Mesenchymal stem cell (in vitro differentiated cells and primary cell): ENCODE measurements around the gene PKD1L1.

ENCODE experiments used
- DNase-seq: peaks from one replicate; pipeline ENCODE4 v3.0.0-alpha.2; 2013
- H2AFZ ChIP-seq: one replicate; pipeline ENCODE4 v1.6.1; 2013; ENCODE audit warnings: low read depth, mild to moderate bottlenecking, control low read depth, inconsistent platforms, low read length, moderate library complexity
- H2AK5ac ChIP-seq: 2 replicates; pipeline ENCODE4 v1.6.1; 2013; ENCODE audit warnings: low read length, moderate library complexity, mild to moderate bottlenecking, inconsistent platforms; ENCODE audit not compliant: severe bottlenecking
- H2BK120ac ChIP-seq: one replicate; pipeline ENCODE4 v1.6.1; 2013; ENCODE audit warnings: low read depth, mild to moderate bottlenecking, inconsistent platforms, low read length, moderate library complexity
- H2BK12ac ChIP-seq, 2 experiments: one replicate each; pipeline ENCODE4 v1.6.1; 2013; ENCODE audit warnings: inconsistent platforms in 2 of 2, low read length in 2 of 2, mild to moderate bottlenecking in 2 of 2, moderate library complexity in 2 of 2, control low read depth in 1 of 2
- H2BK15ac ChIP-seq: one replicate; pipeline ENCODE4 v1.6.1; 2013; ENCODE audit warnings: mild to moderate bottlenecking, low read depth, inconsistent platforms; ENCODE audit not compliant: poor library complexity, severe bottlenecking
- H2BK5ac ChIP-seq: 2 replicates; pipeline ENCODE4 v1.6.1; 2013; ENCODE audit warnings: low read depth, mild to moderate bottlenecking, low read length, control low read depth, inconsistent platforms; ENCODE audit not compliant: poor library complexity, severe bottlenecking
- H3K14ac ChIP-seq, 2 experiments: one replicate each; pipeline ENCODE4 v1.6.1; 2013; ENCODE audit warnings: inconsistent platforms in 2 of 2, low read length in 2 of 2, control low read depth in 1 of 2, mild to moderate bottlenecking in 1 of 2, moderate library complexity in 1 of 2
- H3K18ac ChIP-seq, 2 experiments: one replicate each; pipeline ENCODE4 v1.6.1; 2013; ENCODE audit warnings: inconsistent platforms in 2 of 2, low read length in 2 of 2, control low read depth in 1 of 2, low read depth in 1 of 2, mild to moderate bottlenecking in 1 of 2
- H3K23ac ChIP-seq, 2 experiments: one replicate each; pipeline ENCODE4 v1.6.1; 2013; ENCODE audit warnings: inconsistent platforms in 2 of 2, low read length in 2 of 2, mild to moderate bottlenecking in 2 of 2, moderate library complexity in 2 of 2, control low read depth in 1 of 2
- H3K27ac ChIP-seq: 2 replicates; pipeline ENCODE4 v1.5.1; 2013; ENCODE audit warnings: mild to moderate bottlenecking, moderate library complexity, low read length, control low read depth, inconsistent platforms; ENCODE audit not compliant: poor library complexity, severe bottlenecking
- H3K27me3 ChIP-seq, 2 experiments: 2 replicates each; pipeline versions ENCODE4 v1.6.1 to v1.7.0; 2013; ENCODE audit warnings: low read length in 2 of 2, mild to moderate bottlenecking in 2 of 2, moderate library complexity in 2 of 2, control low read depth in 1 of 2, inconsistent platforms in 1 of 2; ENCODE audit not compliant: control insufficient read depth in 1 of 2, insufficient read depth in 1 of 2
- H3K36me3 ChIP-seq, 2 experiments: 2 replicates each; pipeline versions ENCODE4 v1.6.1 to v1.7.0; 2013; ENCODE audit warnings: low read length in 2 of 2, control low read depth in 1 of 2, inconsistent platforms in 1 of 2, low read depth in 1 of 2, mild to moderate bottlenecking in 1 of 2; ENCODE audit not compliant: insufficient read depth in 2 of 2, control insufficient read depth in 1 of 2
- H3K4ac ChIP-seq, 2 experiments: one replicate each; pipeline ENCODE4 v1.6.1; 2013; ENCODE audit warnings: inconsistent platforms in 2 of 2, low read length in 2 of 2, mild to moderate bottlenecking in 2 of 2, moderate library complexity in 2 of 2, control low read depth in 1 of 2, low read depth in 1 of 2
- H3K4me1 ChIP-seq: 2 replicates; pipeline ENCODE4 v1.6.1; 2013; ENCODE audit warnings: low read depth, low read length, control low read depth; ENCODE audit not compliant: control insufficient read depth, insufficient read depth
- H3K4me2 ChIP-seq: 2 replicates; pipeline ENCODE4 v1.6.1; 2013; ENCODE audit warnings: low read length, mild to moderate bottlenecking, inconsistent platforms; ENCODE audit not compliant: poor library complexity, severe bottlenecking
- H3K4me3 ChIP-seq, 2 experiments: 2 replicates each; pipeline versions ENCODE4 v1.5.1 to v1.7.0; 2013; ENCODE audit warnings: low read length in 2 of 2, mild to moderate bottlenecking in 2 of 2, control low read depth in 1 of 2, low read depth in 1 of 2; ENCODE audit not compliant: insufficient read depth in 1 of 2
- H3K79me1 ChIP-seq: replicated peaks from 2 replicates; pipeline ENCODE4 v1.6.1; 2013; ENCODE audit warnings: mild to moderate bottlenecking, control low read depth, low read length, inconsistent platforms; ENCODE audit not compliant: poor library complexity, severe bottlenecking
- H3K9ac ChIP-seq: 2 replicates; pipeline ENCODE4 v1.7.0; 2013; ENCODE audit warnings: mild to moderate bottlenecking, low read length, moderate library complexity
- H3K9me3 ChIP-seq: 2 replicates; pipeline ENCODE4 v1.7.0; 2013; ENCODE audit warnings: mild to moderate bottlenecking, low read length; ENCODE audit not compliant: control insufficient read depth
- H4K8ac ChIP-seq: one replicate; pipeline ENCODE4 v1.6.1; 2013; ENCODE audit warnings: inconsistent platforms, mild to moderate bottlenecking, low read length, moderate library complexity
- H4K91ac ChIP-seq: one replicate; pipeline ENCODE4 v1.6.1; 2013; ENCODE audit warnings: mild to moderate bottlenecking, low read length, inconsistent platforms
- WGBS: methylation state at CpG from one replicate; pipeline ENCODE4 v1.1.7; 2013; ENCODE audit warnings: mixed read lengths; 5-methylcytosine and 5-hydroxymethylcytosine counted together

PKD1L1 gene

DNA sequence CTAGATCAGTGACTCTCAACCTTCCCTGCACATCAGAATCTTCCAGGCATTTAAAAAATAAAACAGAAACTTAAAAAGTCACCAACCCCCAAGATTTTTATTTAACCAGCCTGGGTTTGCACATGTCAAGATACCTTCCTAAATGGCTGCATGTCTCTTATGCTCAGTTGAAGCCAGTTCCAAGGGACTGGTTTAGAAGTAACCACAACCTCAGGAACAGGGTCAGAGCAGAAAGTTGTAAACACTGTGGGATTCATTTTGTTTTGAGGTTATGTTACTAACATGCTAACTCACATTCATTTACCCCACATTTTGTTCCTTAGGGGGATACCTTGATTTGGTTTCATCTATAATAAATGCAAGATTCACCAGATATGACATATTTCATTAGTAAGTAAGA is 72.9 kb downstream of the PKD1L1 start:
- no peaks in the 10 kb centered on the region for H3K79me1 ChIP-seq
- H3K4me1 ChIP-seq: no peaks in the 10 kb centered on the region
- no peak overlapping the region for H3K9ac ChIP-seq
- H3K18ac ChIP-seq: no peak overlapping the region
- H2BK12ac ChIP-seq: no peak overlapping the region
- no peak overlapping the region for H3K4me2 ChIP-seq
- H3K14ac ChIP-seq: no peak overlapping the region
- H3K23ac ChIP-seq: no peak overlapping the region
- peak; percentile 22 for DNase-seq
- no peak overlapping the region for H2AK5ac ChIP-seq
- H3K27ac ChIP-seq: no peak overlapping the region
- no peak overlapping the region for H2BK15ac ChIP-seq
- H2BK5ac ChIP-seq: no peak overlapping the region
- H2BK120ac ChIP-seq: no peak overlapping the region
- H3K4ac ChIP-seq: no peak overlapping the region
- H3K27me3 ChIP-seq: peaks cover 0 to 2% of the 10 kb centered on the region in 2 experiments
- H4K8ac ChIP-seq: no peak overlapping the region
- H3K36me3 ChIP-seq: no peaks in the 10 kb centered on the region
- no peak overlapping the region for H4K91ac ChIP-seq
- no peak overlapping the region for H3K4me3 ChIP-seq
- no peak overlapping the region for H2AFZ ChIP-seq
- H3K9me3 ChIP-seq: no peaks in the 10 kb centered on the region

- 91% methylated on average over 5 of the region's 5 CpGs for WGBS
- Histone ChIP-seq H3K9me3 (no peaks in the 10 kb centered on the region), H2AK5ac (no peak overlapping the region), H2BK15ac (no peak overlapping the region), H2AFZ (no peak overlapping the region), H2BK120ac (no peak overlapping the region), H3K4me3 (no peak overlapping the region), H3K14ac (no peak overlapping the region), H3K79me1 (no peaks in the 10 kb centered on the region), H3K4me1 (no peaks in the 10 kb centered on the region), H3K4me2 (no peak overlapping the region), H3K9ac (no peak overlapping the region), H2BK12ac (no peak overlapping the region), H2BK5ac (no peak overlapping the region), H4K91ac (no peak overlapping the region), H3K23ac (no peak overlapping the region), H3K18ac (no peak overlapping the region), H3K27ac (no peak overlapping the region), H3K36me3 (no peaks in the 10 kb centered on the region), H3K4ac (no peak overlapping the region), H3K27me3 (peaks cover 0 to 2% of the 10 kb centered on the region in 2 experiments), H4K8ac (no peak overlapping the region)
- DNase-seq: peak; percentile 8
Measured at GRCh38 chr7:47873762-47874161, 74.5 kb downstream of the PKD1L1 start.

DNA sequence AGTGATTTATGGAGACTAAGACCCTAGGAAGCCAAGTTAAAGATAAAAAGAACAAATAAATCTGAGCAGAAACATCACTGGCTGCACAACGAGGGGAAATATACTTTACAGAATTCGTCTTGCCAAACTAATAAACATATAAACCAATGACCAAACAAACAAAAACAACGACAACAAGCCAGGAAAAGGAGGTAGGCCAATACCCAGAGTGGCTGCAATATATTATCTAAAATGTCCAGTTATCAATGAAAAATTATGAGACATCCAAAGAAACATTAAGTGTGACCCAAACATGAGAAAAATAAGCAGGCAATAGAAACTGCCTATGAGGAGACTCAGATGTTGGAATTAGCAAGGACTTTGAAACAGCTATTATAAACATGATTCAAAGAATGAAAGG is 81.0 kb downstream of the PKD1L1 start:
- Histone ChIP-seq H3K9ac (no peak overlapping the region), H3K36me3 (no peaks in the 10 kb centered on the region), H4K8ac (no peak overlapping the region), H3K4me1 (no peaks in the 10 kb centered on the region), H2BK12ac (no peak overlapping the region), H3K4me2 (no peak overlapping the region), H3K4ac (no peak overlapping the region), H2BK120ac (no peak overlapping the region), H3K79me1 (no peaks in the 10 kb centered on the region), H2BK5ac (no peak overlapping the region), H3K9me3 (no peaks in the 10 kb centered on the region), H2BK15ac (no peak overlapping the region), H3K18ac (no peak overlapping the region), H3K27ac (no peak overlapping the region), H3K14ac (no peak overlapping the region), H3K4me3 (no peak overlapping the region), H3K27me3 (peaks cover 0 to 4% of the 10 kb centered on the region in 2 experiments), H4K91ac (no peak overlapping the region), H2AK5ac (no peak overlapping the region), H3K23ac (no peak overlapping the region), H2AFZ (no peak overlapping the region)
- DNase-seq: no peak
- 59% methylated on average over 3 of the region's 3 CpGs for whole genome bisulfite sequencing

DNA sequence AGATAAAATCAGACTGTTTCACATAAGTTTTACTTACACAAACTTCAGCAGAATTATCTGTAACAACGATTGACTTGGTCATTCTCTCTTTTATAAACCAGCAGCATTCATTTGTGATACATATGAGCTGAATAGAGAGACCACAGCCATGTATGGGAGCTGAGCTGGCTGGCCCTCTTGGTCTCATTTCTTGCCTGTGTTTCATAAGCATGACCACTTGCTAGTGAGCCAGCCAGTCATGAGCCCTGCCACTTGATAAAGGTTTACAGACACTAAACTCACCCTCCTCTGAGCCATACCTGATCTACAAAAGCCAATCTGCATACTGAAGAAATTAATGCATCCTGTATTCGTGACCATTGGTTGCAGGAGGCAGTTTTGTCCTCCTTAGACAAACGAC is 82.1 kb downstream of the PKD1L1 start:
- Histone ChIP-seq H3K9ac (no peak overlapping the region), H3K14ac (no peak overlapping the region), H4K91ac (no peak overlapping the region), H3K18ac (no peak overlapping the region), H2BK15ac (no peak overlapping the region), H3K4me2 (no peak overlapping the region), H3K4me1 (no peaks in the 10 kb centered on the region), H2AFZ (no peak overlapping the region), H2BK5ac (no peak overlapping the region), H3K79me1 (no peaks in the 10 kb centered on the region), H3K4ac (no peak overlapping the region), H2BK12ac (no peak overlapping the region), H2BK120ac (no peak overlapping the region), H3K36me3 (no peaks in the 10 kb centered on the region), H3K9me3 (no peaks in the 10 kb centered on the region), H2AK5ac (no peak overlapping the region), H3K23ac (no peak overlapping the region), H3K27ac (no peak overlapping the region), H4K8ac (no peak overlapping the region), H3K4me3 (no peak overlapping the region), H3K27me3 (peaks cover 0 to 4% of the 10 kb centered on the region in 2 experiments)
- WGBS: 83% methylated on average over 3 of the region's 3 CpGs
- DNase-seq: no peak
